Neural cell (in vitro differentiated cells): ENCODE results near the gene SH3RF3.

Source experiments
- CTCF ChIP-seq: fragments of 450-650 bp; IDR thresholded peaks from 2 replicates; pipeline ENCODE4 v1.5.1; 2014; ENCODE audit warnings: antibody characterized with exemption, mild to moderate bottlenecking, moderate library complexity; ENCODE audit not compliant: poor library complexity, severe bottlenecking
- EZH2 ChIP-seq: fragments of 200-600, 300-800 bp; shearing (Covaris generic), sonication (generic); IDR thresholded peaks from 2 replicates; pipeline ENCODE4 v1.6.1; 2014; ENCODE audit warnings: antibody characterized with exemption, low read length, borderline replicate concordance, mild to moderate bottlenecking; ENCODE audit not compliant: insufficient read depth, poor library complexity, severe bottlenecking
- POLR2AphosphoS5 ChIP-seq: IDR thresholded peaks from 2 replicates; pipeline ENCODE4 v1.6.1; 2012
- REST ChIP-seq: IDR thresholded peaks from 2 replicates; pipeline ENCODE4 v1.6.1; 2012; ENCODE audit warnings: borderline replicate concordance

- TF ChIP-seq CTCF (no peak), POLR2AphosphoS5 (no peak), REST (no peak), EZH2 (no peak)
These were observed 103.9 kb downstream of the SH3RF3 start for GRCh38 chr2:109232909-109233308.
